MM.1S (cell line): ENCODE results near the gene AK8.

Source experiments
- EZH2phosphoT487 ChIP-seq: fragments of 300-600 bp; sonication (generic); IDR thresholded peaks from 2 replicates; pipeline ENCODE4 v1.6.1; 2018; ENCODE audit warnings: antibody characterized with exemption, low read length
- TF ChIP-seq, protein P1 (sequence below): fragments of 300-600 bp; sonication (generic); IDR thresholded peaks from 2 replicates; pipeline ENCODE4 v1.5.1; 2016; ENCODE audit warnings: antibody characterized with exemption, low read length, mixed read lengths

DNA sequence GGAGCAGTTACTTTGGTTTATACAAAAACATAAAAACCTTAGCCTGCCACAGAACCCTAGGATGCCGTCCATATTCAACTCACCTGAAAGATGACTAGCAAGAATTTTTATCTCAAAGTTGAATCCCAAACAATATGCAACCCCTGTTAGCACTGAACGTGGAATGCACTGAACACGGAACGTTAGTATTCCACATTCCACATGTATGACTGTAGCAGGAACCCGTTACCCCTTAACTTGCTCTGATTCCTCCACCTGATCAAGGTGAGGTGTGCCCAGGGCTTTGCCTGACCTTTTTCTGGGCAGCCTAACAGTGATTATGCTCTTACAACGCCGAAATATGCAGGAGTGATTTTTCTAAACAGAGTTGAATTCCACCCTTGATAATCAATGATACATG lies 43.7 kb downstream of the AK8 start:
- TF ChIP-seq, protein P1, sequence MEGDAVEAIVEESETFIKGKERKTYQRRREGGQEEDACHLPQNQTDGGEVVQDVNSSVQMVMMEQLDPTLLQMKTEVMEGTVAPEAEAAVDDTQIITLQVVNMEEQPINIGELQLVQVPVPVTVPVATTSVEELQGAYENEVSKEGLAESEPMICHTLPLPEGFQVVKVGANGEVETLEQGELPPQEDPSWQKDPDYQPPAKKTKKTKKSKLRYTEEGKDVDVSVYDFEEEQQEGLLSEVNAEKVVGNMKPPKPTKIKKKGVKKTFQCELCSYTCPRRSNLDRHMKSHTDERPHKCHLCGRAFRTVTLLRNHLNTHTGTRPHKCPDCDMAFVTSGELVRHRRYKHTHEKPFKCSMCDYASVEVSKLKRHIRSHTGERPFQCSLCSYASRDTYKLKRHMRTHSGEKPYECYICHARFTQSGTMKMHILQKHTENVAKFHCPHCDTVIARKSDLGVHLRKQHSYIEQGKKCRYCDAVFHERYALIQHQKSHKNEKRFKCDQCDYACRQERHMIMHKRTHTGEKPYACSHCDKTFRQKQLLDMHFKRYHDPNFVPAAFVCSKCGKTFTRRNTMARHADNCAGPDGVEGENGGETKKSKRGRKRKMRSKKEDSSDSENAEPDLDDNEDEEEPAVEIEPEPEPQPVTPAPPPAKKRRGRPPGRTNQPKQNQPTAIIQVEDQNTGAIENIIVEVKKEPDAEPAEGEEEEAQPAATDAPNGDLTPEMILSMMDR, result no peak
- TF ChIP-seq EZH2phosphoT487, result no peak
